ENCODE results near the gene ADGRB3.

GRCh38 chr6:69232496-69232895 lies 597.4 kb downstream of the ADGRB3 start:
- TF ChIP-seq GATA2 (IDR thresholded peaks at IDR 0.05; ENCODE audit: low read depth, low read length): peak; percentile 57; the same call in 1 of the 2 replicates
- TF ChIP-seq GATA3 (IDR thresholded peaks at IDR 0.05; ENCODE audit: low read depth, low read length): no peak

Measured in SH-SY5Y (cell line).